Activated naive CD8-positive, alpha-beta T cell treated with anti-CD3 and anti-CD28 coated beads, Interleukin-2, amount 50 U/mL, for 16 hours (primary cell): ENCODE measurements around the gene ACOX1.

Experiments
- DNase-seq: peaks from one replicate; pipeline ENCODE4 v3.0.0-alpha.2; 2020; ENCODE audit warnings: low read depth, low spot score

Gene ACOX1

GRCh38 chr17:75892556-75893224 lies 86.3 kb downstream of the ACOX1 start:
- no peak for DNase-seq

- no peak for DNase-seq
Observed at GRCh38 chr17:75891605-75892555, 87.1 kb downstream of the ACOX1 start.
